ENCODE results near the gene GLDC.
"Not testable (repeated sequence)": the region's sequence is repeated elsewhere in the genome, so short reads cannot be mapped to it uniquely, and the experiment has no call there.

Gene GLDC

DNA sequence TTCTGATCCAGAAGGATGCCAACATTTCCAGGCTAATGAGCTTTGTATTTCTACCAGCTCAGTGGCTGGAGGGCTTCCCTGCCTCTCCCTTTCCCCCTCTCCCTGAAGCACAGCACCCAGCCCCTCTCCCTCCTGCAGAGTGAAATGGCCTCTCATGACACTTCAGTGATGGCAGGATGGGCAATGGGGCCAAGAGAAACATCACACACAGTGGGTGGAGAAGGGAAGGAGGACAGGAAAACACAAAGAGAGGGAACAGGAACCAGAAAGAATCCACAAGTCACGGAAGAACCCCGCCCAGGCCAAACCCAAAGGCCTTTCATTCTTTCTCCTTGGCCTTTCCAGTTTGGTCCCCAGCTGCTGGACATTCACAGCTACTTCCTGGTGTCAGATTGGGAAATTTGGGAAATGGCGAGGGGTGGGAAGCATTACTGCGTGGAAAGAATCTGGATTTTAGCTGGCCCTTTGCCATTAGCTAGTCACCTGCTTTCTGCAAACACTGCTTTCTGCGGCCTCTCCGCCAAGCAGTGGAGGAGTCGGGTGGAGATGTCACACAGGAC, 82.6 kb downstream of the GLDC start:
- DNase-seq: no peak

DNA sequence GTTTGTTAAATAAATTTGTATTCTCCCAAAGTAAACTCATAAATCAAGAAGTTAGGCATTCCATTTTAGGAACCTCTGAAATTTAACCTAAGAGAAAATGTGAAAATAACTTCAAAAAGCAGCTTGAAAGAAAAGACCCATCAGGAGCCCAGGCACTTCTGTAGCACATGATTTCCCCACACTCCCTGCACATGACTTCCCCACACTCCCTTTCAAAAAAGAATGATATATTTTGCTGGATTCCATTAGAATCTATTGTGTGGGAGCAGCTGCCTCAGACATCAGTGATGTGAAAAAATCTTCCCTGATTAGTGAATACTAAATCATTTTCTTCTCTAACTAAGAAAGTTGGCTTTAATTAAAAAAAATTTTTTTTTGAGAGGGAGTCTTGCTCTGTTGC, 83.3 kb downstream of the GLDC start:
- no peak for DNase-seq

DNA sequence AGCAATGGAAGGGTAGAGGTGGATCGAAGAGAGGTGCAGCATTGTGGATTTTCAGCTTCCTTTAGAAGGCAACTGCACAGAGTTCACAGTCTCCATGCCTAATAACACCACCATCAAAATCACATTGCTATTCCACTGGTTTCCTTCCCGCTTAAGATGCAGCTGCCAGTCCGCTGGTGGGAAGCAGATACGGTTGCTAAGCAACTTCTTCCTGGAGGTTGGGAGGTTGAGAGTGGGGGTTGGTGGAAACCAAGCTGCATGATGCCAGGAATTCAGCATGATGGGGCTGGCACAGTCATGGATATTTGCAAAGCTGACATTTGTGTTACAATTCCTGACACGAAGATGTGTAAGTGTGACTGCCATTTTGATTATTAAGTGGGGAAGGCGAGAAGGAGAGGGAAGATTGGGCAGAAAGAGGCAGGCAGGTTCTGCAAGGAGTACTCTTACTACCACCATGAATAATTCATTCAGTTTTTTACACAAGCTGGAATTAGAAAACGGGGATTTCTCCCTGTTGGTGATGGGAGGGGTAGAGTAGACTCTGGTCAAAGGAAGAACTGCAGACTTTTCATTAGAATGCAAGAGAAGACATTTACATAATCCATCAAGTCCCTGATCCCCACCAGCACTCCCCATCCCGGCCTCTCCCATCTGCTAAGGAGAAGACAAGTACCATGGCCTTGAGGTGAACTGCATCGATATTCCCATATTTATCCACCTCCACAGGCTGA, 87.5 kb downstream of the GLDC start:
- no peak for DNase-seq

- no peak for DNase-seq
Measured at GRCh38 chr9:6553866-6554265, 91.7 kb downstream of the GLDC start.

DNA sequence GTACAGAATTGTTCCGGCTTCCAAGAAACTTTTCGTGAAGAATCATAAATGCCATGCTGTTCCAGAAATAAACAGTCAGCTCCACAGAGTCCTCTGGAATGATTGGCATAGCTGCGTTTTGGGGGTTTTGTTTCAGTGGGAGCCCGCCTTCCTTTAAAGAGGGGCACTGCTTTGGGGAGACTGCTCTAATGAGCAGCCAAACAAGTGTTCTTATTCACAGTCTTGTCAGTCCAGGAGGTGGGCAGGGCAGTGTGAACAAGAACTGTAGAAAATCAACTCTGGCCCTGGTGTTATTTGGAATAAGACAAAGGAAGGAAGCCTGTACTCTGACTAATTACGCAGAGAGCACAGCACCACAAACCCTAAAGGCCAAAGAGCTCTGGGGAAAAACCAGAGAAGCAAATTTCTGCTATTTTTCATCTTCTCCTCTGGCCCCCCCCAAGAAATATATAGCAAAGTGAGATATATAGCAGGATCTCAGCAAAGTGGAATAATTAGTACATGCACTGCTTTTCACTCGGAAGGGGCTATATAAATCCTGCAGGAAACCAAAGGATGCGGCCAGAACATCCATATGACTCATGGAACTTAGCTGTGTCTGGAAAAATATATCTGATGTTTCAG, 92.9 kb downstream of the GLDC start:
- DNase-seq: no peak

GRCh38 chr9:6552033-6552432, 93.5 kb downstream of the GLDC start:
- DNase-seq: no peak

GRCh38 chr9:6551136-6551535, 94.4 kb downstream of the GLDC start:
- no peak for DNase-seq

DNA sequence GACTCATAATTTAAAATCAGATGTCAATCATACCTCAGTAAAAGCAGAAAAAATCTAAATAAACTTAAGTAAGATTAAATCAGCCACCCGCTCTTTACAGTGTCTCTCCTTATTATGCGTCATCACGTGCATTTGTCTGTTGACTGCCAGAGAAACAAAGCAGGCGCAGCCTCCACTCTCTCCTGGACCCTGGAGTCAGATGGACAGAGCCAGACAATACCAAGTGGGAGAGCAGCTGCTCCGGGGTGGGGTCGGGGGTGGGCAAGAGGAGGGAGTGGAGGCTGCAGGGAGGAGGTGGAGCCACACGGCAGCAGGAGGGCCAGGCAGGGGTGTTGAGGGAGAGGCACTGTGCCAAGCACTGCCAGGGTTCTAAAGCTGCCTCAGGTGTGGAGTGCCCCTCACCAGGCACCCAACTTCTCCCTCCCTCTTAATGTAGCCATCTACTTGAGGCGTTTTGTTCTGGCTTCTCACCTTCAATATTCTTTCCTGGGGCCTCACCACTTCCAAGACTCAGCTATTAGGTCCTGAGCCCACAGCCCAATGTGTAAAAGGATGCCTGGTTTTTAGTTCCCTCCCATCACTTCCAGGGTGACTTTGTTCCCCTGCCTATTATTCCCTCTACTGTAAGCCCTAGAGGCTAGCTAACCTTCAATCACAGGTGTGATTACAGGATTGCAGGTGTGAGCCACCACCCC, 96.3 kb downstream of the GLDC start:
- DNase-seq: no peak

DNA sequence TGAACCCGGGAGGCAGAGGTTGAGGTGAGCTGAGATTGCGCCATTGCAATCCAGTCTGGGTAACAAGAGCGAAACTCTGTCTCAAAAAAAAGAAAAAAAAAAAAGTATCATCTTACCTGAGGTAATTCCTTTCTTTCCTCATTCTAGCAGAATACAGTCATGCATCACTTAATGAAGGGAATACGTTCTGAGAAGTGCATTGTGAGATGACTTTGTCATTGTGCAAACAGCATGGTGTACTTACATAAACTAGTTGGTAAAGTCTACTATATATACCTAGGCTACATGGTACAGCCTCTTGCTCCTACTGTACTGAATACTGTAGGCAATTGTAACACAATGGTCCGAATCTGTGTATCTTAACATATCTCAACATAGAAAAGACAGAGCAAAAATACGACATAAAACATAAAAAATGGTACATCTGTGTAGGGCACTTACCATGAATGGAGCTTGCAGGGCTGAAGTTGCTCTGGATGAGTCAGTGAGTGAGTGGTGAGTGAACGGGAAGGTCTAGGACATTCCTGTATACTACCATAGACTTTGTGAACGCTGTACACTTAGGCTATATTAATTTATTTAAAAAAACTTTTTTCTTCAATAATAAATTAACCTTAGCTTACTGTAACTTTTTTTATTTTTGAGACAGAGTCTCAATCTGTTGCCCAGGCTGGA, 100.4 kb downstream of the GLDC start:
- no peak for DNase-seq

DNA sequence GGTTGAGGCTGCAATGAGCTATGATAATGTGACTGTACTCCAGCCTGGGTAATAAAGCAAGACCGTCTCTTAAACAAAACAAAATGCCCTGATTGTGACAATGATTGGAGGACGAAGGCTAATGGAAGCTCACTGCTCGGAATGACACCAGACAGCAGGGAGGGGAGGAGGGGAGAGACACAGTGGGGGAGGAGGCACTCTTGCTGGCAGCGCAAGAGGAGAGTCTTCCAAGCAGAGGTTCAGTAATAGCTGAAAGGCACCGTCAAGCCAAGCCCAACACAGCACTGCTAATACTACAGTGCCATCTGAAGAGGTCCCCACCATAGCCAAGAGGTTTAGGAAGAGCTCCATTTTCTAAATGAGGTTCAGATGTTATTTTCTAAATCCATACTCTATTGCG, 102.3 kb downstream of the GLDC start:
- DNase-seq: no peak

GRCh38 chr9:6542617-6543016, 102.9 kb downstream of the GLDC start:
- not testable (repeated sequence) for DNase-seq

GRCh38 chr9:6538666-6539071, 106.9 kb downstream of the GLDC start:
- DNase-seq: no peak

DNA sequence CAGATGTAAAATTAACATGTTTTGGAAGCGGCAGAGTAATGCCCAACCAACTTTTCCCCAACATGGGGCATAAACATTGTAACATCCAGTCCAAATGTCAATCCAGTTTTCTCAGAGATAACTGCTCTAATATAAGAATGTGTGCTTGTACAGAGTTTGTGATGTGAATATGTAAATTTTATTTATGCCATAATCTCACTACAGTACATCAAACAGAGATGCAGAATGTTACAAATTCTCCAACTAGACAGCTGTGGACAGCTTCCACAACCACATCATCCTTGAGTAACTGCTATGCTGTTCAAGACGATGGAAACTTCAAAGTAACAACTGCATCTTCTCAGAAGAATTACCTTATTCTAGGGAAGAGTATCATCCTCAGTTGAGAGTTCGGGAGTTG, 109.9 kb downstream of the GLDC start:
- no peak for DNase-seq

DNA sequence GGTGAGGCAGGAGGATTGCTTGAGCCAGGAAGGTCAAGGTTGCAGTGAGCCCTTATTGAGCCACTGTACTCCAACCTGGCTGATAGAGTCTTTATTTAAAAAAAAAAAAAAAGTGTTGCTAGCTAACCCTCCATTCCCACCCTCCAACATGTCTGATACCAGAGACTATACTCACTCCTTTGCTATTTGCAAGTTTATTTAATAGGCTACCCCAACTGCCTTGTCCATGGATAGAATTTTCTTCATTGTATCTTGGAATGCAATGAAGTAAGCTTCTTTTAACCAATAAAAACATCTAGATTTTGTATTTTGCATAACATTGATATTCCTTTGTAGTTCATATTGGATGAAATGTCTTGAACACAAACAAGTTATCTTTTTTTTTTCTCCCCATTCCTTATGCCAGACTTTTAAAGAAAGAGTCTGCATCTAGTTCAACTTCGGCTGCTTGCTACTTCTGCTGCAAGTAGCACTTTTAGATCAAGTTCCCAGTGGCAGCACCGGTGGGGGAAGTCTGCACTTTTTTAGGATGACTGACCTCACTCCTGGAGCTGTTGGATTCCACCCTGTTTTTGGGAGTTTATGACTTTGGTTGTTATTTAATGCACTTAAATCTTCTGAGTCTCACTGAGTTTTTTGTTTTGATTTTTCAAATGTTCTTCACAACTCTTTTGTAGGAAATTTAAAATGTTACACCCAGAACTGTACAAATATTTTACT, 120.0 kb downstream of the GLDC start:
- no peak for DNase-seq

DNA sequence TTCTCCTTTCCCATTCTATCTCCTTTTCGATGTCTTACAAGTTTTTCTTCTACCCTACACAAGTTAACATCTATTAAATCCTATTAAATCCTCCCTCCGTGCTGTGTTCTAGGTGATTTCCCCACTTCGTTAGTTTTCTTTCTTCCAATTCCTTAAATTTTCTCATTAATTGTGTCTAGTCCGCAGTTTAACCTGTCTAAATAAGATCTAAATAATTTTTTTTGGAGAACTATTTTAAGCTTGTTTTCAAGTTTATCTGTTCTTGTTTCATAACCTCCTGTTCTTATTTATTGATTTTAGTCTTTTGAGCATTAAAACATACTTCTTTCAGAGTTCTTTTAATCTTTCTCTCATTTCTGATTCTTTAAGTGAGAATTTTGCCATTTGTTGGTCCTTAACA, 123.3 kb downstream of the GLDC start:
- DNase-seq: no peak

DNA sequence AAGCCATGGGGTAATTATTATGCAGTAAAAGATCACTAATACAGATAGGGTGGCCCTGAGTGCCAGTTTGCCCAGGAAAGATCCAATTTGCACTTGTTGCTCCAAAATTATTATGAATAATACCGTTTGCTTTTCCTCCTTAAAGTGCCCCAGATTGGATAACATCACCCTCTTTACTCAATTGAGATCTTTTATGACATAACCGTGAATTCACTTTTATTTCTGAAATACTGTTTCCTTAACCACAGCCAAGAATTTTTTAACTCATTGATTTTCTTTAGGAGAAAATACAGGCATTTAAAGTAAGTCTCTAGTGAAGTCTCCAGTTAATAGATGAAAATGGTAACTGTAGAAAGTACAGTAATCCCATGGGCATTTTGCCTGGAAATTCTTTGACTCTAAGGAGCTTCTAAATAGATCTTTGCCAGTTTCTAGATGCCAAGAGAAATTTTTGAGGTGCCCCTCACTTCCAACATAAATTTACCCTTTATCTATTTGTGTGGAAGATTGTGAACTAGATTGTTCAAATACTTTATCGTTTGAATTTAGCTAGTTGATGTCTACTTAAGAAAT, 133.4 kb downstream of the GLDC start:
- no peak for DNase-seq

- no peak for DNase-seq
Measured at GRCh38 chr9:6506571-6506970, 139.0 kb downstream of the GLDC start.

- DNase-seq: no peak
Measured at GRCh38 chr9:6502399-6502798, 143.1 kb downstream of the GLDC start.

DNA sequence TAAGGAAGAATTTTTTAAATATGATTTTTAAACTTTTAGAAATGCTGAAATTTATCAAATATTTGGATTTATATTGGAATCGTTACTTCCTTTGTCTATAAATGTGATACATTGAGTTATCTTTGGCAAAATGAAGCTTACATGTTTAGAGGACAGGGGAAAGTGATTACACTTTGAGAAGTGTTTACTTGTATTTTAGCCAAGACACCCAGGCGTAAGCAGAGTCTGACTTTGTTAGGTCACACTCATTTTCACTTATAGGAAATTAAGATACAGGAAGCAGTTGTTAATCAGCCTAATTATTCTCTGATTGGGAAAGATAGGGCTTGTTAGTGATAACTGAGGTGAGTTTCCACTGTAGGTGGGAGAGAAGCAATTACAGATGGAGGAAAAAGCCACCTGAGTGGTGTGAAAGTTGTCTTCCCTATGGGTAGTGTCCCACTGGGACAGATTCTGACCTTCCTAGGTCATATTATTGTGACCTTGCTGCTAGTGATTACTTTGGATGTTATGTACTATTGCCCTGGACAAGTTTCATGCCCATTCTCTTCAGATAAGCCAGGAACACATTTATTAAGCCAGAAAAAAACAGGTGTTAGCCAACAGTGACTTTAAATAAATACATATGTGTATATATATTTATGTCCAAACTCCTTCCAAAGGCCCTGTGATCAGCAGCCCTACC, 143.9 kb downstream of the GLDC start:
- DNase-seq: no peak

DNA sequence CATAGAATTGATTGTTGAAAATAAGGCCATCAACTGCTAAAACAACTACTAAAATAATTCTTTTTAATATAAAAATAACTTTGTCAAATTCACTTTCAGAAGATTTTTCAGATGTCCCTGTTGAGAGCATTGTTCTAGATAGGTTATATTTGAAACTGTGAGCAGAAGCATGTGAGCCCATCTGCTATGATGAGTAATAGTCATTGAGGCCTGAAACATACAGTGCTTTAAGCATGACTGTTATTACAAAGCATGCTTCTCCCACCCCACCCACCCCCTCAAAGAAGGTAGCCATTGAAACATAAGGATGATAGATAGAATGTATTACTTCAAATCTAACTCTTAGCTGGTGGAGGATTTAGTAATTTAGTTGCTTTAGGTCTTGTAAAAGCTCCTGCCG, 146.5 kb downstream of the GLDC start:
- DNase-seq: no peak

DNA sequence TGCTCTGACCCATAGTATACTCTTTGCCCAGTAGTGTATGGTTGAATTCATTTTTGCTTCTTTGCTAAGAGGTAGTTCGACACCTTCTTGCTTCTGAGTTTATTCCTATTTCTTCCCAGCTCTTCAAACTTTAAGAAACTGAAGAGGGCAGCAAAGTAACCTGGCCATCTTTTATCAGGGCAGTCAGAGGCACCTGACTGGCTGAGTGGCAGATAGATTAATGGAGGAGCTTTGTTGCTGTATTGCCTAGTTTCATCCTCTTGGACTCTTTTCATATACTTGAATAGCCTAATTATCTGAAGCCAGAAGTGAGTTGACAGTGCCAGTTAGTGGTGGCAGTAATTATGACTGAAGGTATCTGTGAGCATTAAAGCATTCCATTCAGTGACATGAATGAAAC, 150.1 kb downstream of the GLDC start:
- DNase-seq: no peak

GRCh38 chr9:6490863-6491262, 154.7 kb downstream of the GLDC start:
- no peak for DNase-seq
